GM23338 (cell line): ENCODE results near the gene CDH12. TPM values are rescaled to one million over a fixed set of nuclear protein-coding genes. Genes with fewer than 3 reads are reported as not detected.
"Not testable (repeated sequence)": the region's sequence is repeated elsewhere in the genome, so short reads cannot be mapped to it uniquely, and the experiment has no call there.

ENCODE experiments used
- ATAC-seq: fragments of 200-7000 bp; cut with Tn5 transposase; 3 replicates; pipeline ENCODE4 v1.9.1; 2020
- DNase-seq: peaks from one replicate; pipeline ENCODE4 v3.0.0-alpha.2; 2015; ENCODE audit warnings: low spot score
- H2AFZ ChIP-seq: fragments of 200-600 bp; sonication (generic); 2 replicates; pipeline ENCODE4 v1.8.0; 2016; ENCODE audit warnings: antibody characterized with exemption, mild to moderate bottlenecking, moderate library complexity
- H3F3A ChIP-seq: fragments of 200-600 bp; sonication (generic); replicated peaks from 2 replicates; pipeline ENCODE4 v1.8.0; 2017; ENCODE audit warnings: antibody characterized with exemption, mixed run types, low read depth
- H3K27ac ChIP-seq: fragments of 200-600 bp; sonication (generic); 2 replicates; pipeline ENCODE4 v1.6.1; 2016; ENCODE audit warnings: low read depth
- H3K27me3 ChIP-seq: fragments of 200-600 bp; sonication (generic); 2 replicates; pipeline ENCODE4 v1.8.0; 2016; ENCODE audit warnings: mild to moderate bottlenecking, mixed run types, moderate library complexity; ENCODE audit not compliant: insufficient read depth
- H3K36me3 ChIP-seq: fragments of 200-600 bp; sonication (generic); 2 replicates; pipeline ENCODE4 v1.8.0; 2016; ENCODE audit warnings: mild to moderate bottlenecking; ENCODE audit not compliant: insufficient read depth
- H3K4me1 ChIP-seq: fragments of 200-600 bp; sonication (generic); 2 replicates; pipeline ENCODE4 v1.8.0; 2016; ENCODE audit warnings: mild to moderate bottlenecking, moderate library complexity; ENCODE audit not compliant: insufficient read depth
- H3K4me2 ChIP-seq: fragments of 200-600 bp; sonication (generic); 2 replicates; pipeline ENCODE4 v1.7.1; 2017; ENCODE audit warnings: mixed run types
- H3K4me3 ChIP-seq: fragments of 200-600 bp; sonication (generic); 2 replicates; pipeline ENCODE4 v1.6.1; 2016; ENCODE audit warnings: mixed run types
- H3K79me2 ChIP-seq: fragments of 200-600 bp; sonication (generic); replicated peaks from 2 replicates; pipeline ENCODE4 v1.8.0; 2017; ENCODE audit warnings: mild to moderate bottlenecking; ENCODE audit not compliant: insufficient read depth
- H3K9me2 ChIP-seq: fragments of 200-600 bp; sonication (generic); 2 replicates; pipeline ENCODE4 v1.8.0; 2017; ENCODE audit not compliant: insufficient read depth
- H4K20me1 ChIP-seq: fragments of 200-600 bp; sonication (generic); replicated peaks from 2 replicates; pipeline ENCODE4 v1.8.0; 2017; ENCODE audit warnings: mild to moderate bottlenecking; ENCODE audit not compliant: insufficient read depth
- H3K27ac Mint-ChIP-seq: 2 replicates; pipeline ENCODE4 v1.8.0; 2020; ENCODE audit warnings: inconsistent platforms, mild to moderate bottlenecking, moderate library complexity, mixed read lengths
- H3K27me3 Mint-ChIP-seq: 3 replicates; pipeline ENCODE4 v1.8.0; 2022; ENCODE audit warnings: low read depth, mild to moderate bottlenecking, moderate library complexity, mixed read lengths, inconsistent platforms; ENCODE audit not compliant: insufficient read depth, poor library complexity
- H3K36me3 Mint-ChIP-seq: 3 replicates; pipeline ENCODE4 v1.8.0; 2021; ENCODE audit warnings: low read depth, mild to moderate bottlenecking, inconsistent platforms, moderate library complexity, mixed read lengths
- H3K4me1 Mint-ChIP-seq: 3 replicates; pipeline ENCODE4 v1.8.0; 2020; ENCODE audit warnings: mild to moderate bottlenecking, inconsistent platforms, mixed read lengths
- H3K4me3 Mint-ChIP-seq: 3 replicates; pipeline ENCODE4 v1.8.0; 2021; ENCODE audit warnings: moderate library complexity, mild to moderate bottlenecking, inconsistent platforms, mixed read lengths
- H3K9me3 Mint-ChIP-seq: 3 replicates; pipeline ENCODE4 v1.8.0; 2020; ENCODE audit warnings: moderate library complexity, mild to moderate bottlenecking, inconsistent platforms, mixed read lengths
- CREB1 ChIP-seq: fragments of 250-450 bp; sonication (Bioruptor Pico); IDR thresholded peaks from 2 replicates; pipeline ENCODE4 v1.5.0; 2020; ENCODE audit warnings: low read depth, mild to moderate bottlenecking, moderate library complexity
- EZH2 ChIP-seq: fragments of 200-600 bp; sonication (generic); IDR thresholded peaks from one replicate; pipeline ENCODE4 v1.8.0; 2017; ENCODE audit warnings: antibody characterized with exemption, mild to moderate bottlenecking, low read depth; ENCODE audit not compliant: unreplicated experiment
- EZH2phosphoT487 ChIP-seq: fragments of 200-600 bp; sonication (generic); IDR thresholded peaks from one replicate; pipeline ENCODE4 v1.8.1; 2018; ENCODE audit warnings: antibody characterized with exemption; ENCODE audit not compliant: unreplicated experiment
- NANOG ChIP-seq: IDR thresholded peaks from 2 replicates; pipeline ENCODE4 v1.6.1; 2016; ENCODE audit warnings: antibody characterized with exemption, borderline replicate concordance
- POLR2AphosphoS5 ChIP-seq: IDR thresholded peaks from 2 replicates; pipeline ENCODE4 v1.6.1; 2016; ENCODE audit warnings: antibody characterized with exemption, low read depth
- ZNF114 ChIP-seq: fragments of 250-450 bp; sonication (Bioruptor Pico); IDR thresholded peaks from 2 replicates; pipeline ENCODE4 v1.5.0; 2020; ENCODE audit warnings: mild to moderate bottlenecking, moderate library complexity
- polyA plus RNA-seq: library from polyadenylated mRNA; unstranded; fragments of >200 nt; fragmentation: Nextera tagmentation; extraction: Ambion mirVana; gene quantifications from 2 replicates; pipeline ENCODE4 v1.2.1, GENCODE V29; 2016
- total RNA-seq: library from RNA; depleted of rRNA; stranded (reverse); fragments of >200 nt; shearing (Covaris generic); gene quantifications from 2 replicates; pipeline ENCODE4 v1.2.3, GENCODE V29; 2014
- TF ChIP-seq, protein P1 (sequence below), 2 experiments: fragments of 200-600 bp in 1 of 2; sonication (generic) in 1 of 2; conservative IDR thresholded peaks; 2 replicates each; pipeline versions ENCODE4 v1.5.1 to v1.6.1; 2016 to 2017; ENCODE audit warnings: antibody characterized with exemption in 2 of 2, low read depth in 2 of 2, mild to moderate bottlenecking in 2 of 2, moderate library complexity in 1 of 2

Gene CDH12
- total and polyA plus RNA-seq, 2 experiments from 2014 or later = not detected

GRCh38 chr5:22776285-22776684 is 76.9 kb downstream of the CDH12 start:
- H3K27ac Mint-ChIP-seq = no peak overlapping the region
- Histone ChIP-seq H2AFZ (no peak overlapping the region), H4K20me1 (no peaks in the 10 kb centered on the region), H3K4me2 (no peak overlapping the region), H3F3A (no peaks in the 10 kb centered on the region), H3K4me1 (no peaks in the 10 kb centered on the region), H3K79me2 (no peaks in the 10 kb centered on the region), H3K9me2 (no peaks in the 10 kb centered on the region; the same call in 1 of the 2 replicates), H3K27ac (no peak overlapping the region), H3K4me3 (no peak overlapping the region), H3K27me3 (no peaks in the 10 kb centered on the region), H3K36me3 (no peaks in the 10 kb centered on the region)
- no peak for DNase-seq
- no peaks in the 10 kb centered on the region for H3K9me3 Mint-ChIP-seq
- TF ChIP-seq ZNF114 (CRISPR knock-in tag) (no peak), POLR2AphosphoS5 (no peak), CREB1 (CRISPR knock-in tag) (no peak)
- H3K36me3 Mint-ChIP-seq = no peaks in the 10 kb centered on the region
- H3K27me3 Mint-ChIP-seq = no peaks in the 10 kb centered on the region
- no peak for ATAC-seq
- no peaks in the 10 kb centered on the region for H3K4me1 Mint-ChIP-seq
- no peak overlapping the region for H3K4me3 Mint-ChIP-seq

GRCh38 chr5:22774214-22774613 is 78.9 kb downstream of the CDH12 start:
- not testable (repeated sequence) for H3K27ac ChIP-seq, H3K4me2 ChIP-seq, H3K4me3 ChIP-seq, H3K4me1 ChIP-seq, H3F3A ChIP-seq, H3K4me3 Mint-ChIP-seq, H3K79me2 ChIP-seq, H3K4me1 Mint-ChIP-seq, DNase-seq, H3K36me3 ChIP-seq, ATAC-seq, H3K27me3 Mint-ChIP-seq, H3K9me2 ChIP-seq, H3K27me3 ChIP-seq, H3K9me3 Mint-ChIP-seq, H3K27ac Mint-ChIP-seq, H3K36me3 Mint-ChIP-seq, H4K20me1 ChIP-seq, H2AFZ ChIP-seq

DNA sequence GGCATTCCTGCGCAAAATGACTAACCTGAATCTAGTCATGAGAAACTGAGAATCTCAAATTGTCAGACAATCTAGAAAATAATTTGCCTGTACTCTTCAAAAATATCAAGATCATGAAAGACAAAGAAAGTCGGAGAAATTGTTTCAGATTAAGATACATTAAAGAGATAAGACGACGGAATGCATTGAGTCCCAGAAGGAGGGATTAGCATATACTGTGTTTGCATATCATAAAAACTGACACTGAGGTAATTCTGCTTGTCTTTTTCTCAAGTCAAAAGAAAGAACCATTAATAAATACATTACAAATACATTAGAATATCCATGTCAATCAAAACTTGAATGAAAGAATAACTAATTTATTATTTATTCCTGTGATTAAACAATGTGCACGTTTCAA is 88.4 kb downstream of the CDH12 start:
- no peaks in the 10 kb centered on the region for H3K9me3 Mint-ChIP-seq
- no peaks in the 10 kb centered on the region for H3K36me3 ChIP-seq
- H3K4me2 ChIP-seq = no peak overlapping the region
- H3K9me2 ChIP-seq = no peaks in the 10 kb centered on the region
- H3K27me3 ChIP-seq = no peaks in the 10 kb centered on the region
- H3K4me3 ChIP-seq = no peak overlapping the region
- no peak overlapping the region for H3K27ac ChIP-seq
- no peak for ATAC-seq
- no peak overlapping the region for H3K27ac Mint-ChIP-seq
- TF ChIP-seq ZNF114 (CRISPR knock-in tag) = no peak
- H2AFZ ChIP-seq = no peak overlapping the region
- no peak overlapping the region for H3K4me3 Mint-ChIP-seq
- H3K36me3 Mint-ChIP-seq = no peaks in the 10 kb centered on the region
- no peaks in the 10 kb centered on the region for H3K4me1 Mint-ChIP-seq
- H3K27me3 Mint-ChIP-seq = no peaks in the 10 kb centered on the region
- DNase-seq = no peak
- no peaks in the 10 kb centered on the region for H3K79me2 ChIP-seq
- H3K4me1 ChIP-seq = no peaks in the 10 kb centered on the region
- H4K20me1 ChIP-seq = no peaks in the 10 kb centered on the region
- H3F3A ChIP-seq = no peaks in the 10 kb centered on the region

- Histone ChIP-seq H3K4me2 (no peak overlapping the region), H3K79me2 (no peaks in the 10 kb centered on the region), H3K27ac (no peak overlapping the region), H3F3A (no peaks in the 10 kb centered on the region), H2AFZ (no peak overlapping the region), H3K9me2 (no peaks in the 10 kb centered on the region), H3K4me3 (no peak overlapping the region), H3K36me3 (no peaks in the 10 kb centered on the region), H4K20me1 (no peaks in the 10 kb centered on the region), H3K4me1 (no peaks in the 10 kb centered on the region), H3K27me3 (no peaks in the 10 kb centered on the region)
- Mint-ChIP-seq H3K4me3 (no peak overlapping the region), H3K4me1 (no peaks in the 10 kb centered on the region), H3K9me3 (peaks cover 2% of the 10 kb centered on the region; the same call in 2 of the 3 replicates), H3K27ac (no peak overlapping the region), H3K27me3 (no peaks in the 10 kb centered on the region), H3K36me3 (no peaks in the 10 kb centered on the region)
- TF ChIP-seq NANOG = no peak
- no peak for TF ChIP-seq EZH2phosphoT487
- TF ChIP-seq CREB1 (CRISPR knock-in tag) = no peak
- TF ChIP-seq EZH2 = no peak
- TF ChIP-seq, protein P1, sequence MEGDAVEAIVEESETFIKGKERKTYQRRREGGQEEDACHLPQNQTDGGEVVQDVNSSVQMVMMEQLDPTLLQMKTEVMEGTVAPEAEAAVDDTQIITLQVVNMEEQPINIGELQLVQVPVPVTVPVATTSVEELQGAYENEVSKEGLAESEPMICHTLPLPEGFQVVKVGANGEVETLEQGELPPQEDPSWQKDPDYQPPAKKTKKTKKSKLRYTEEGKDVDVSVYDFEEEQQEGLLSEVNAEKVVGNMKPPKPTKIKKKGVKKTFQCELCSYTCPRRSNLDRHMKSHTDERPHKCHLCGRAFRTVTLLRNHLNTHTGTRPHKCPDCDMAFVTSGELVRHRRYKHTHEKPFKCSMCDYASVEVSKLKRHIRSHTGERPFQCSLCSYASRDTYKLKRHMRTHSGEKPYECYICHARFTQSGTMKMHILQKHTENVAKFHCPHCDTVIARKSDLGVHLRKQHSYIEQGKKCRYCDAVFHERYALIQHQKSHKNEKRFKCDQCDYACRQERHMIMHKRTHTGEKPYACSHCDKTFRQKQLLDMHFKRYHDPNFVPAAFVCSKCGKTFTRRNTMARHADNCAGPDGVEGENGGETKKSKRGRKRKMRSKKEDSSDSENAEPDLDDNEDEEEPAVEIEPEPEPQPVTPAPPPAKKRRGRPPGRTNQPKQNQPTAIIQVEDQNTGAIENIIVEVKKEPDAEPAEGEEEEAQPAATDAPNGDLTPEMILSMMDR (conservative IDR thresholded peaks at IDR 0.05; ENCODE audit: low read depth in 2 of 2) = no peak
- no peak for DNase-seq
- no peak for ATAC-seq
Observed at GRCh38 chr5:22757776-22758175, 95.4 kb downstream of the CDH12 start.
